Astrocyte (in vitro differentiated cells and primary cell): ENCODE data around the gene MYO16. TPM values are rescaled to one million over a fixed set of nuclear protein-coding genes. Genes with fewer than 3 reads are reported as not detected.

Experiments
- DNase-seq: peaks from one replicate; pipeline ENCODE4 v3.0.0-alpha.2; 2010; ENCODE audit warnings: low read depth
- FAIRE-seq: peaks from 2 replicates; lab custom pipeline; 2011; peaks lifted over from hg19 to GRCh38; lab: Jason Lieb, UNC
- H2AFZ ChIP-seq: 2 replicates; pipeline ENCODE4 v1.6.0; 2012; ENCODE audit warnings: low read depth, low read length, inconsistent platforms
- H3K27ac ChIP-seq: 2 replicates; pipeline ENCODE4 v1.5.1; 2011; ENCODE audit warnings: low read depth, low read length, inconsistent platforms
- H3K27me3 ChIP-seq: 2 replicates; pipeline ENCODE4 v1.6.0; 2011; ENCODE audit warnings: low read length, inconsistent platforms; ENCODE audit not compliant: insufficient read depth
- H3K36me3 ChIP-seq: 2 replicates; pipeline ENCODE4 v1.5.1; 2011; ENCODE audit warnings: low read length, inconsistent platforms; ENCODE audit not compliant: insufficient read depth
- H3K4me1 ChIP-seq: 2 replicates; pipeline ENCODE4 v1.5.1; 2011; ENCODE audit warnings: low read length, inconsistent platforms; ENCODE audit not compliant: insufficient read depth
- H3K4me2 ChIP-seq: 2 replicates; pipeline ENCODE4 v1.6.0; 2012; ENCODE audit warnings: low read length, inconsistent platforms
- H3K4me3 ChIP-seq: 2 replicates; pipeline ENCODE4 v1.5.1; 2011; ENCODE audit warnings: low read depth, mild to moderate bottlenecking, low read length, inconsistent platforms; ENCODE audit not compliant: insufficient read depth
- H3K79me2 ChIP-seq: 2 replicates; pipeline ENCODE4 v1.6.0; 2012; ENCODE audit warnings: mild to moderate bottlenecking, low read length, inconsistent platforms; ENCODE audit not compliant: insufficient read depth
- H3K9ac ChIP-seq: 2 replicates; pipeline ENCODE4 v1.6.0; 2012; ENCODE audit warnings: mild to moderate bottlenecking, low read length, inconsistent platforms
- H3K9me3 ChIP-seq: 2 replicates; pipeline ENCODE4 v1.5.1; 2012; ENCODE audit warnings: low read depth, mild to moderate bottlenecking, low read length, inconsistent platforms; ENCODE audit not compliant: insufficient read depth
- H4K20me1 ChIP-seq: 2 replicates; pipeline ENCODE4 v1.6.0; 2012; ENCODE audit warnings: low read length, inconsistent platforms; ENCODE audit not compliant: insufficient read depth
- H3K27ac Mint-ChIP-seq: one replicate; pipeline ENCODE4 v1.8.0; 2021; ENCODE audit warnings: mild to moderate bottlenecking, mixed read lengths; ENCODE audit not compliant: unreplicated experiment
- H3K27me3 Mint-ChIP-seq: one replicate; pipeline ENCODE4 v1.8.0; 2021; ENCODE audit warnings: low read depth, mixed read lengths; ENCODE audit not compliant: unreplicated experiment
- H3K36me3 Mint-ChIP-seq: one replicate; pipeline ENCODE4 v1.8.0; 2021; ENCODE audit warnings: low read depth, mixed read lengths; ENCODE audit not compliant: unreplicated experiment
- H3K4me1 Mint-ChIP-seq: one replicate; pipeline ENCODE4 v1.8.0; 2021; ENCODE audit warnings: low read depth, mixed read lengths; ENCODE audit not compliant: unreplicated experiment
- H3K4me3 Mint-ChIP-seq: one replicate; pipeline ENCODE4 v1.8.0; 2021; ENCODE audit warnings: mild to moderate bottlenecking, moderate library complexity, mixed read lengths; ENCODE audit not compliant: unreplicated experiment
- H3K9me3 Mint-ChIP-seq: one replicate; pipeline ENCODE4 v1.8.0; 2021; ENCODE audit warnings: mild to moderate bottlenecking, mixed read lengths; ENCODE audit not compliant: unreplicated experiment
- EZH2 ChIP-seq: IDR thresholded peaks from 2 replicates; pipeline ENCODE4 v1.6.1; 2012; ENCODE audit warnings: mild to moderate bottlenecking, low read length, inconsistent platforms; ENCODE audit not compliant: insufficient read depth
- total RNA-seq: library from RNA; stranded (reverse); gene quantifications from 2 replicates; pipeline ENCODE4 v1.2.1, GENCODE V29; 2021
- TF ChIP-seq, protein P1 (sequence below): IDR thresholded peaks from 2 replicates; pipeline ENCODE4 v1.5.1; 2011; ENCODE audit warnings: low read depth, mild to moderate bottlenecking, inconsistent platforms, low read length, moderate library complexity; ENCODE audit not compliant: insufficient read depth

Gene MYO16
- total RNA-seq, 1 donor from 2014 or later: 0.14 TPM

DNA sequence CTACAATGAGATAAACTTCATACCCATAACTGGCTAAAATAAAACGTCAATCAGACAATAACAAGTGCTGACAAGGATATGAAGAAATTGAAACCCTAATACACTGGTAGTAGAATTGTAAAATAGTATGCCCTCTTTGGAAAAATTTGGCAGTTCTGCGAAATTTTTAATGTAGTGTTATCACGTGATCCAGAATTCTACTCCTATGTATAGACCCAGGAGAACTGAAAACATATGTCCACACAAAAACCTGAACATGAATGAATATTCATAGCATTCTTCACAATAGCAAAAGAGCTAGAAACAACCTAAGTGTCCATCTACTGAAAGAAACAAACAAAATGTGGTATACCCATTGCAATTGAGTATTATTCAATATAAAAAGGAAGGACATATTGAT lies 14.2 kb upstream of the MYO16 start:
- H3K9me3 Mint-ChIP-seq: no peaks in the 10 kb centered on the region
- DNase-seq (no peak), FAIRE-seq (no peak)
- no peak overlapping the region for H3K27ac Mint-ChIP-seq
- Histone ChIP-seq H3K36me3 (no peaks in the 10 kb centered on the region), H3K4me1 (no peaks in the 10 kb centered on the region), H3K79me2 (no peaks in the 10 kb centered on the region), H3K9me3 (no peaks in the 10 kb centered on the region), H4K20me1 (no peaks in the 10 kb centered on the region), H3K4me2 (no peak overlapping the region), H3K9ac (no peak overlapping the region), H2AFZ (no peak overlapping the region), H3K27me3 (no peaks in the 10 kb centered on the region), H3K4me3 (no peak overlapping the region), H3K27ac (no peak overlapping the region)
- no peak overlapping the region for H3K4me3 Mint-ChIP-seq
- H3K27me3 Mint-ChIP-seq: peaks cover 3% of the 10 kb centered on the region
- H3K36me3 Mint-ChIP-seq: no peaks in the 10 kb centered on the region
- TF ChIP-seq EZH2: no peak
- TF ChIP-seq, protein P1, sequence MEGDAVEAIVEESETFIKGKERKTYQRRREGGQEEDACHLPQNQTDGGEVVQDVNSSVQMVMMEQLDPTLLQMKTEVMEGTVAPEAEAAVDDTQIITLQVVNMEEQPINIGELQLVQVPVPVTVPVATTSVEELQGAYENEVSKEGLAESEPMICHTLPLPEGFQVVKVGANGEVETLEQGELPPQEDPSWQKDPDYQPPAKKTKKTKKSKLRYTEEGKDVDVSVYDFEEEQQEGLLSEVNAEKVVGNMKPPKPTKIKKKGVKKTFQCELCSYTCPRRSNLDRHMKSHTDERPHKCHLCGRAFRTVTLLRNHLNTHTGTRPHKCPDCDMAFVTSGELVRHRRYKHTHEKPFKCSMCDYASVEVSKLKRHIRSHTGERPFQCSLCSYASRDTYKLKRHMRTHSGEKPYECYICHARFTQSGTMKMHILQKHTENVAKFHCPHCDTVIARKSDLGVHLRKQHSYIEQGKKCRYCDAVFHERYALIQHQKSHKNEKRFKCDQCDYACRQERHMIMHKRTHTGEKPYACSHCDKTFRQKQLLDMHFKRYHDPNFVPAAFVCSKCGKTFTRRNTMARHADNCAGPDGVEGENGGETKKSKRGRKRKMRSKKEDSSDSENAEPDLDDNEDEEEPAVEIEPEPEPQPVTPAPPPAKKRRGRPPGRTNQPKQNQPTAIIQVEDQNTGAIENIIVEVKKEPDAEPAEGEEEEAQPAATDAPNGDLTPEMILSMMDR: no peak
- no peaks in the 10 kb centered on the region for H3K4me1 Mint-ChIP-seq

DNA sequence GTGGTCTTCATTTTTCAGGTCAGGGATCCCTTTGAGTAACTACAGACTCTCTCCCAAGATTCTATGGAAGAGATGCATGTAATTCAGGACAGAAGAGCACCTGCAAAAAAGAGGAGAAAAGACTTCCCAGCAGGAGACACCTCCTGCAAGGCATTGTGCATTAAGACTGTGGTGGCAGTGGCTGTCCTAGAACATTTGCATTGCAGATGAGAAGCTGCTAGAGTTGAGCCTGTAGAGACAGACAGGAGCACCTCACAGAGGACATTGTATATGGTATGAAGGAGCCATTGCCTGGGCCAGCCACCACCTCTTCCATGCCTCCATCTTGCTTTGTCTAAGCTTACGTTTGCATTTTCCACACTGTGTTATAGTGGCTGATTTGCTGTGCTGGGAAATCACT lies 11.2 kb upstream of the MYO16 start:
- no peak overlapping the region for H3K27ac ChIP-seq
- no peaks in the 10 kb centered on the region for H3K4me1 Mint-ChIP-seq
- H3K79me2 ChIP-seq: no peaks in the 10 kb centered on the region
- H3K27me3 Mint-ChIP-seq: peaks cover 3% of the 10 kb centered on the region
- TF ChIP-seq EZH2: no peak
- TF ChIP-seq, protein P1: no peak
- H3K9me3 ChIP-seq: no peaks in the 10 kb centered on the region
- DNase-seq: no peak
- no peak overlapping the region for H3K4me2 ChIP-seq
- no peaks in the 10 kb centered on the region for H3K4me1 ChIP-seq
- H3K9me3 Mint-ChIP-seq: no peaks in the 10 kb centered on the region
- H3K9ac ChIP-seq: no peak overlapping the region
- H2AFZ ChIP-seq: no peak overlapping the region
- no peaks in the 10 kb centered on the region for H3K36me3 ChIP-seq
- no peak overlapping the region for H3K4me3 ChIP-seq
- H3K4me3 Mint-ChIP-seq: no peak overlapping the region
- no peaks in the 10 kb centered on the region for H3K27me3 ChIP-seq
- no peaks in the 10 kb centered on the region for H3K36me3 Mint-ChIP-seq
- no peak overlapping the region for H3K27ac Mint-ChIP-seq
- no peaks in the 10 kb centered on the region for H4K20me1 ChIP-seq
- FAIRE-seq: no peak

DNA sequence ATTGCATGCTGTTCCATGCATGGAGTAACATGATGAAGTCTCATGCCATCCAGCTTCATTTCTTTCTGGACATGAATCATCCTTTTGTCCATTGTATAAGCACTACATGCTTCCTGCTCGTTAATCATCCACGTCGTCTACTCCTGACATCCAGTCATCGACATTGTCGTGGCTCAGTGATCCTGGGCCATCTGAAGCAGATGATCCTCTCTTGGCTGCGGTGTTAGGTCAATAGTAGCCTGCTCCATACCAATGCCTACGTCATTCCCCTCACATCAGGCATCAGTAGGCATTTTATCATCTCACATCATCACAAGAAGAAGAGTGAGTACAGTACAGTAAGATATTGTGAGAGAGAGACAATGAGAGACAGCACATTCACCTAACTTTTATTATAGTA lies 7.9 kb upstream of the MYO16 start:
- H3K27me3 ChIP-seq: no peaks in the 10 kb centered on the region
- no peaks in the 10 kb centered on the region for H3K9me3 Mint-ChIP-seq
- no peak for FAIRE-seq
- H3K27ac ChIP-seq: no peak overlapping the region
- no peaks in the 10 kb centered on the region for H4K20me1 ChIP-seq
- no peak for DNase-seq
- H3K4me2 ChIP-seq: no peak overlapping the region
- H3K79me2 ChIP-seq: no peaks in the 10 kb centered on the region
- no peak overlapping the region for H3K27ac Mint-ChIP-seq
- H3K36me3 Mint-ChIP-seq: no peaks in the 10 kb centered on the region
- H3K4me3 ChIP-seq: no peak overlapping the region
- no peak overlapping the region for H3K4me3 Mint-ChIP-seq
- no peak for TF ChIP-seq EZH2
- TF ChIP-seq, protein P1: no peak
- H3K4me1 ChIP-seq: no peaks in the 10 kb centered on the region
- no peaks in the 10 kb centered on the region for H3K36me3 ChIP-seq
- no peak overlapping the region for H3K9ac ChIP-seq
- H3K27me3 Mint-ChIP-seq: peaks cover 3% of the 10 kb centered on the region
- H2AFZ ChIP-seq: no peak overlapping the region
- H3K9me3 ChIP-seq: no peaks in the 10 kb centered on the region
- no peaks in the 10 kb centered on the region for H3K4me1 Mint-ChIP-seq
